IPS-18c (cell line): ENCODE measurements around the gene ZNRF2.

Source experiments
- H3K4me3 ChIP-seq: 2 replicates; pipeline ENCODE4 v1.7.0; 2013; ENCODE audit warnings: low read depth, mild to moderate bottlenecking, low read length, moderate library complexity; ENCODE audit not compliant: insufficient read depth
- H3K9me3 ChIP-seq: one replicate; pipeline ENCODE4 v1.6.1; 2013; ENCODE audit warnings: mild to moderate bottlenecking, low read length, moderate library complexity; ENCODE audit not compliant: control insufficient read depth, insufficient read depth

The ZNRF2 gene

GRCh38 chr7:30329716-30330115, 45.3 kb downstream of the ZNRF2 start:
- peaks cover 3% of the 10 kb centered on the region for H3K9me3 ChIP-seq
- H3K4me3 ChIP-seq, result no peak overlapping the region

GRCh38 chr7:30330134-30331111, 46.0 kb downstream of the ZNRF2 start:
- Histone ChIP-seq H3K4me3 (no peak overlapping the region), H3K9me3 (peaks cover 3% of the 10 kb centered on the region)

- Histone ChIP-seq H3K4me3 (no peak overlapping the region), H3K9me3 (peaks cover 3% of the 10 kb centered on the region)
These were observed 46.9 kb downstream of the ZNRF2 start for GRCh38 chr7:30331338-30331737.

GRCh38 chr7:30332549-30332948, 48.2 kb downstream of the ZNRF2 start:
- peaks cover 3% of the 10 kb centered on the region for H3K9me3 ChIP-seq
- no peak overlapping the region for H3K4me3 ChIP-seq

- H3K9me3 ChIP-seq, result peaks cover 6% of the 10 kb centered on the region
- no peak overlapping the region for H3K4me3 ChIP-seq
These were observed 51.5 kb downstream of the ZNRF2 start for GRCh38 chr7:30335763-30336487.

GRCh38 chr7:30344513-30344912, 60.1 kb downstream of the ZNRF2 start:
- H3K4me3 ChIP-seq, result no peak overlapping the region
- H3K9me3 ChIP-seq, result peaks cover 3% of the 10 kb centered on the region

- no peak overlapping the region for H3K4me3 ChIP-seq
These were observed 63.1 kb downstream of the ZNRF2 start for GRCh38 chr7:30347226-30348082.

GRCh38 chr7:30348083-30348560, 63.7 kb downstream of the ZNRF2 start:
- no peak overlapping the region for H3K4me3 ChIP-seq

More at GRCh38 chr7:30347226-30348082, 63.1 kb downstream of the ZNRF2 start:
- H3K9me3 ChIP-seq, result no peaks in the 10 kb centered on the region

GRCh38 chr7:30349170-30349569, 64.8 kb downstream of the ZNRF2 start:
- Histone ChIP-seq H3K9me3 (no peaks in the 10 kb centered on the region), H3K4me3 (no peak overlapping the region)

More at GRCh38 chr7:30348083-30348560, 63.7 kb downstream of the ZNRF2 start:
- no peaks in the 10 kb centered on the region for H3K9me3 ChIP-seq

- Histone ChIP-seq H3K9me3 (no peaks in the 10 kb centered on the region), H3K4me3 (no peak overlapping the region)
These were observed 65.4 kb downstream of the ZNRF2 start for GRCh38 chr7:30349816-30350215.

GRCh38 chr7:30351286-30351685, 66.9 kb downstream of the ZNRF2 start:
- H3K4me3 ChIP-seq, result no peak overlapping the region
- H3K9me3 ChIP-seq, result no peaks in the 10 kb centered on the region

- Histone ChIP-seq H3K9me3 (no peaks in the 10 kb centered on the region), H3K4me3 (no peak overlapping the region)
These were observed 67.3 kb downstream of the ZNRF2 start for GRCh38 chr7:30351724-30352123.

- H3K4me3 ChIP-seq, result no peak overlapping the region
- no peaks in the 10 kb centered on the region for H3K9me3 ChIP-seq
These were observed 67.8 kb downstream of the ZNRF2 start for GRCh38 chr7:30352169-30352568.

GRCh38 chr7:30353532-30353931, 69.1 kb downstream of the ZNRF2 start:
- Histone ChIP-seq H3K4me3 (no peak overlapping the region), H3K9me3 (no peaks in the 10 kb centered on the region)

GRCh38 chr7:30353932-30354607, 69.7 kb downstream of the ZNRF2 start:
- no peaks in the 10 kb centered on the region for H3K9me3 ChIP-seq
- no peak overlapping the region for H3K4me3 ChIP-seq

- no peaks in the 10 kb centered on the region for H3K9me3 ChIP-seq
- no peak overlapping the region for H3K4me3 ChIP-seq
These were observed 70.4 kb downstream of the ZNRF2 start for GRCh38 chr7:30354791-30355190.

- H3K9me3 ChIP-seq, result no peaks in the 10 kb centered on the region
- no peak overlapping the region for H3K4me3 ChIP-seq
These were observed 75.6 kb downstream of the ZNRF2 start for GRCh38 chr7:30359957-30360356.
